Sigmoid colon (tissue), 7 donors: ENCODE results near the gene TCF7L2. TPM values are rescaled to one million over a fixed set of nuclear protein-coding genes. Genes with fewer than 3 reads are reported as not detected.

Experiments
- DNase-seq: peaks from one replicate; pipeline ENCODE4 v3.0.0-alpha.2; 2019
- H3K27ac ChIP-seq, 4 donors: fragments of 200-600 bp; sonication (generic); one replicate each; pipeline ENCODE4 v1.5.1; 2016 to 2019; ENCODE audit warnings: mild to moderate bottlenecking in 1 of 4
- H3K27me3 ChIP-seq, 3 donors: fragments of 200-600 bp; sonication (generic); one replicate each; pipeline ENCODE4 v1.5.1; 2019; ENCODE audit warnings: mild to moderate bottlenecking in 1 of 3
- H3K36me3 ChIP-seq, 4 donors: fragments of 200-600 bp; sonication (generic); one replicate each; pipeline ENCODE4 v1.5.1; 2016 to 2019
- H3K4me1 ChIP-seq, 4 donors: fragments of 200-600 bp; sonication (generic); one replicate each; pipeline ENCODE4 v1.5.1; 2017 to 2019
- H3K4me3 ChIP-seq, 4 donors: fragments of 200-600 bp; sonication (generic); one replicate each; pipeline ENCODE4 v1.5.1; 2017 to 2019; ENCODE audit warnings: mild to moderate bottlenecking in 2 of 4, moderate library complexity in 1 of 4
- H3K9me3 ChIP-seq, 4 donors: fragments of 200-600 bp in 3 of 4; sonication (generic) in 3 of 4; one replicate each; pipeline versions ENCODE4 v1.5.1 to v1.6.1; 2013 to 2019
- CTCF ChIP-seq, 4 experiments: fragments of 450-650 bp in 3 of 4; fragments of 200-600 bp in 1 of 4; IDR thresholded peaks; one replicate each; pipeline ENCODE4 v1.5.1; 2016 to 2019; ENCODE audit warnings: antibody characterized with exemption in 4 of 4, mild to moderate bottlenecking in 3 of 4, moderate library complexity in 2 of 4
- EP300 ChIP-seq, 4 donors: sonication (generic); formaldehyde crosslinking; IDR thresholded peaks; one replicate each; pipeline ENCODE4 v1.6.1; 2017; ENCODE audit warnings: antibody characterized with exemption in 4 of 4
- POLR2A ChIP-seq, 2 donors: fragments of 450-650 bp; IDR thresholded peaks; one replicate each; pipeline ENCODE4 v1.6.1; 2016; ENCODE audit warnings: antibody characterized with exemption in 2 of 2, mild to moderate bottlenecking in 2 of 2, moderate library complexity in 2 of 2
- POLR2AphosphoS5 ChIP-seq, 4 donors: sonication (generic); formaldehyde crosslinking; IDR thresholded peaks; one replicate each; pipeline ENCODE4 v1.6.1; 2017; ENCODE audit warnings: antibody characterized with exemption in 4 of 4
- WGBS, 2 donors: extraction: QIAGEN DNeasy Blood & Tissue Kit; methylation state at CpG; one replicate each; pipeline ENCODE4 v1.1.7; 2013; 5-methylcytosine and 5-hydroxymethylcytosine counted together
- intact Hi-C: fragments of 100-400 bp; cut with DNase I; formaldehyde crosslinking; loops from one replicate; pipeline ENCODE4 v1.15.1; 2023
- polyA plus RNA-seq, 3 donors: library from polyadenylated mRNA; stranded (reverse); fragments of 200-250 nt; gene quantifications; one replicate each; pipeline ENCODE4 v1.2.3, GENCODE V29; 2013
- total RNA-seq, 4 donors: library from RNA; depleted of rRNA; stranded (reverse); fragments of >200 nt; gene quantifications; one replicate each; pipeline ENCODE4 v1.1.0, GENCODE V29; 2016
- donor health status: healthy with polysubstance abuse.
- donor health status: Bipolar disorder and iron deficiency.
- donor health status: healthy.

TCF7L2 gene
- total and polyA plus RNA-seq, 7 donors: 15.3 to 40.4 (median 30.0) TPM

- Histone ChIP-seq H3K27ac (peak overlapping the region in 1 of 4 donors; percentile 77), H3K36me3 (no peaks in the 10 kb centered on the region), H3K27me3 (no peaks in the 10 kb centered on the region), H3K4me1 (peaks cover 0 to 58% (median 51%) of the 10 kb centered on the region in 4 donors), H3K4me3 (no peak overlapping the region), H3K9me3 (no peaks in the 10 kb centered on the region)
- TF ChIP-seq POLR2A (IDR thresholded peaks at IDR 0.05) (no peak), CTCF (IDR thresholded peaks at IDR 0.05) (no peak), EP300 (IDR thresholded peaks at IDR 0.05) (no peak), POLR2AphosphoS5 (IDR thresholded peaks at IDR 0.05) (no peak)
- intact Hi-C loops: no loop called here
- 73 to 84% methylated on average over 9 of the region's 9 CpGs for WGBS, 2 donors
- peak; percentile 55 for DNase-seq
Measured at GRCh38 chr10:112966194-112966855, 16.3 kb downstream of the TCF7L2 start.

DNA sequence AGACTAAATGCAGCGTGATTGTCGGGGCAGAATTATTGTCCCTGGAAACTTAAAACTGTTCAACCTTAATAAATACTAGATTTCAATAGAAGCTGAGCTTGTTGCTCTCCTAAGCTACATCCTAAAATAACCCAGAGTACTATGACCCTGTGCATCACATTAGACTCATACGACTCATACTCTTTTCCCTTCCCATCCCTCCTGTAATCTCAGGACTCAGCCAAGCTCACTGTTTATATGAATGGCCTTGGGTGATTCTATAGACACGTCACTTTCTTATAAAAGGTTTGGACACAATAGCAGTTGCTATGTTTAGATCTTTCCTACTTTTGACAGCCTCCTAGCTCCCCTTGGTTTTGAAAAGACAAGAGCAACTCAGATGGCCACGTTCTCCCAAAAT, 17.2 kb downstream of the TCF7L2 start:
- H3K9me3 ChIP-seq: no peaks in the 10 kb centered on the region
- TF ChIP-seq POLR2AphosphoS5 (IDR thresholded peaks at IDR 0.05) (no peak), CTCF (IDR thresholded peaks at IDR 0.05) (no peak), POLR2A (IDR thresholded peaks at IDR 0.05) (no peak), EP300 (IDR thresholded peaks at IDR 0.05) (no peak)
- no peak for DNase-seq
- H3K4me1 ChIP-seq: peaks cover 0 to 49% (median 43%) of the 10 kb centered on the region in 4 donors
- 79 to 83% methylated on average over 5 of the region's 5 CpGs for WGBS, 2 donors
- intact Hi-C loops: no loop called here
- H3K27me3 ChIP-seq: no peaks in the 10 kb centered on the region
- H3K36me3 ChIP-seq: peaks cover 0 to under 1% (median 0%) of the 10 kb centered on the region in 4 donors
- peak overlapping the region in 1 of 4 donors; percentile 20 for H3K27ac ChIP-seq
- H3K4me3 ChIP-seq: no peak overlapping the region

GRCh38 chr10:112969131-112969530, 19.1 kb downstream of the TCF7L2 start:
- 88 to 93% methylated on average over 2 of the region's 2 CpGs for WGBS, 2 donors
- intact Hi-C loops: no loop called here
- no peak for TF ChIP-seq CTCF (IDR thresholded peaks at IDR 0.05)
- no peak for TF ChIP-seq EP300 (IDR thresholded peaks at IDR 0.05)
- DNase-seq: no peak
- no peak overlapping the region for H3K27ac ChIP-seq
- peaks cover 0 to 15% (median 0%) of the 10 kb centered on the region in 4 donors for H3K36me3 ChIP-seq
- H3K4me1 ChIP-seq: peaks cover 0 to 63% (median 43%) of the 10 kb centered on the region in 4 donors
- H3K9me3 ChIP-seq: no peaks in the 10 kb centered on the region
- no peaks in the 10 kb centered on the region for H3K27me3 ChIP-seq
- no peak overlapping the region for H3K4me3 ChIP-seq

DNA sequence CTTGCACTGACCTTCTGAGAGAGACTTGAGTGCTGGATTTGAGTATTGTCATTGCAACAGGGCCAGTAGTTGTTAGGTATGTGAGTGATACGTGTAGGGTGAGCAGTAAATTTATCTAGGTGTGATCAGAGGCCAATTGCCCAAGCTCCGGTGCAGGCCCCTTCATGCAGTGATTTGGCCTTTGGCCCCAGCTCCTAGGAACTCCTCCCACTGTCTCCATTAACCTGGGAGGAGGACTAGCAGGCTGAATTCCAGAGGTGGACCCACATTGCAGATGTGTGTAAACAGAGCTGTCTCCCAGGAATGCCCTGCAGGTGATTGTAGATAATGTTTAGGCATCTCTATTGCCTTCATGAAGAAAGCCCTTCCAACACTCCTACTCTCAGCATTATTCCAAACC, 19.5 kb downstream of the TCF7L2 start:
- no peak for TF ChIP-seq EP300 (IDR thresholded peaks at IDR 0.05)
- no peak for TF ChIP-seq CTCF (IDR thresholded peaks at IDR 0.05)
- TF ChIP-seq POLR2A (IDR thresholded peaks at IDR 0.05): no peak
- no peak for TF ChIP-seq POLR2AphosphoS5 (IDR thresholded peaks at IDR 0.05)
- H3K36me3 ChIP-seq: peaks cover 0 to 15% (median 0%) of the 10 kb centered on the region in 4 donors
- no peak overlapping the region for H3K27ac ChIP-seq
- 26 to 73% methylated on average over 2 of the region's 2 CpGs for WGBS, 2 donors
- intact Hi-C loops: no loop called here
- no peaks in the 10 kb centered on the region for H3K27me3 ChIP-seq
- peak; percentile 32 for DNase-seq
- no peaks in the 10 kb centered on the region for H3K9me3 ChIP-seq
- no peak overlapping the region for H3K4me3 ChIP-seq
- peaks cover 0 to 67% (median 42%) of the 10 kb centered on the region in 4 donors for H3K4me1 ChIP-seq

- Histone ChIP-seq H3K9me3 (no peaks in the 10 kb centered on the region), H3K36me3 (peaks cover 0 to 15% (median 0%) of the 10 kb centered on the region in 4 donors), H3K4me3 (no peak overlapping the region), H3K27ac (no peak overlapping the region), H3K27me3 (no peaks in the 10 kb centered on the region), H3K4me1 (peaks cover 0 to 64% (median 39%) of the 10 kb centered on the region in 4 donors)
- TF ChIP-seq EP300 (IDR thresholded peaks at IDR 0.05) (no peak), CTCF (IDR thresholded peaks at IDR 0.05) (no peak), POLR2AphosphoS5 (IDR thresholded peaks at IDR 0.05) (no peak), POLR2A (IDR thresholded peaks at IDR 0.05) (no peak)
- intact Hi-C loops: no loop called here
- WGBS, 2 donors: 63 to 86% methylated on average over 4 of the region's 4 CpGs
- DNase-seq: no peak
Measured at GRCh38 chr10:112970021-112970420, 20.0 kb downstream of the TCF7L2 start.
